Hematopoietic multipotent progenitor cell treated with erythropoietin and hydrocortisone succinate and interleukin-3 and kit ligand, for 4 days (in vitro differentiated cells): ENCODE measurements around the gene TEAD2.

Experiments
- DNase-seq: peaks from one replicate; pipeline ENCODE4 v3.0.0-alpha.2; 2015

Gene TEAD2

DNA sequence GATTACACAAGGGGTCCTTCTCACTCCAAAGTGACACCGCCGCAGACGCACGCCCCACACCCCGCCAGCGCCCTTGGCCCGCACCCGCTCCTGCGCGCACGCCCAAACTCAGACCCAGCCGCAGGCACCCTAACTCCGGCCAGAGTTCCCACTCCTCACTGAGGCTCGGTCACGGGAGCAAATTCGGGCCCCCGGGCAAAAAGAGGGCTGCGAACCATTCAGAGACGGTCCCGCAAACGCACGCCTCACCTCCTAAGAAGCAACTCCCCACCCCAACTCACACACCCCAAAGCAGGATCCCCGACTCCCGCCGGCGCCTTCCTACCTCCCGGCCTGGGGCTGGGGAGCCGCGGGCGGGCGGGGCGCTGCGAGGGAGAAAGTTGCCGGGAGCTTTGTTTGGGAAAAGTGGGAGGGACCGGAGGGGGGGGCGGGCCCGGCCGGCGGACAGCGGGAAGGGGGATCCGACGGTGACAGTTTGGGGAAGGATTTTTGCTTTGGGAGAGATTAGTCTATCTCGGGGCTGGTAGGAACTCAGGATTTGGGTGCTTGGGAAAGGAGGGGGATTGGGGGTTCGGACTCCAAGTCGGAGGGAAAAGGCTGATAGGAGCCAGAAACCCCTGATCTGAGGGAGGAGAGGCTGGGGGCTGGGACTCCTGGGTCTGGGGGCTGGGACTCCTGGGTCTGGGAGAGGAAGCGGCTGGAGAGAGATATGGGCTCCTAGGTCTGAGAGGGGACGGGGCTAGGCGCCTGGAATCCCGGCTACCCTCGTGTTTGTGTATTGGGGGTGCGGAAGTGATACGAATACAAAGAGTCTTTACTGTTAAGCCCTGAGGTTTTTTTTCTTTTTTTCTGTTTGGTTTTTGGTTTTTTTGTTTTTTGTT, at the start of gene TEAD2:
Gene TEAD2, minus strand, starts transcription at position 369 of the 881 bp plus-strand sequence. CDS start 2,341 bp downstream, outside the sequence.
- DNase-seq = no peak

DNA sequence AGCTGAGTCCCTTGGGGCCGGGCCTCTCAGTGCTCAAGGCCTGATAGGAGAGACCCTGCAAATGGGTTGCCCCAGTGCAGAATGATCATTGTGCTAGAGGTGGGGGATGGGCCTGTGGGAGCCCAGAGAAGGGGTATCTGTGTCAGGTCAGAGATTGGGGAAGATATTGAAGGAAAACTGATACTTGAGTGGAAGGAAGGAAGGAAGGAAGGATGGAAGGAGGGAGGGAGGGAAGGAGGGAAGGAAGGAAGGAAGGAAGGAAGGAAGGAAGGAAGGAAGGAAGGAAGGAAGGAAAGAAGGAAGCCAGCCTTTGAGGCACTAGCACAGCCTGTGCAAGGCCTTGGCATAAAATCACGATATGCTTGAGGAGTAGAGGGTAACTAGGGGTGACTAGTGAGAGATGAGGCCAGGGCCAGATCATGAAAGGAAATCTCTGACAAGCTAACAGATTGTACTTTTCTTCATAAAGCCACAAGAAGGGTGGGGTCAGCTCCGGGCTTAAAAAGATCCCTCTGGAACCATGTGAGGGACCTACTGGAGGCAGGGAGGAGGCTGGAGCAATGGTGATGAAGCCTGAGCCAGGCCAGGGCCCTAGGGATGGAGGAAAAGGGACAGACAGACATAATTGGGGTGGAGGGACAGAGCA, 49.6 kb upstream of the TEAD2 start:
- no peak for DNase-seq

DNA sequence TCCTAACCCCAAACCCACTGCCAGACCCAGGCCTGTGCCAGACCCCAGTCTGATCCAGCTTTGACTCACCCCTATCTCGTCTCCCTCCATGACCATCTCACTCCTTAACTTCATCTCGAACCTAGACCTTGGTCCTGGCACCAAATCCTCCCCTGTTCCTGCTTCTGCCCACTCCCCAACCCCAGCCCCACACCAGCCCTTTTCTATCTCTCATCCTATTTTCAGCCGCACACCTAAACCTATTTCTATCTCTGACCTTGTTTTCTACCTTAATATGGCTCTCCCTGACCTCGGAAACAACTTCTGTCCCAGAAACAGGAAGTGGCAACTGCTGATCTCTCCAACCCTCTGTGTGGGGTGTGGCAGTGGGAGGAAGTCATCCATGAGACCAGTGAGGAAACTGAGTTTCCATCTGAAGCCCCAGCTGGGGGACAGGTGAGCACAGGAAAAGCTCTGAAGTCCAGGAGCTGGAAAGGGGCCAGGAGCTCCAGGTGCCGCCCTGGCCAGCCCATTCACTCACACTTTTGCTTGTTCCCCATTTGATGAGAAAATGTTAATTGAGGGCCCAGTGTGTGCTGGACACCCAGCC, 47.3 kb upstream of the TEAD2 start:
- DNase-seq = peak; percentile 74

DNA sequence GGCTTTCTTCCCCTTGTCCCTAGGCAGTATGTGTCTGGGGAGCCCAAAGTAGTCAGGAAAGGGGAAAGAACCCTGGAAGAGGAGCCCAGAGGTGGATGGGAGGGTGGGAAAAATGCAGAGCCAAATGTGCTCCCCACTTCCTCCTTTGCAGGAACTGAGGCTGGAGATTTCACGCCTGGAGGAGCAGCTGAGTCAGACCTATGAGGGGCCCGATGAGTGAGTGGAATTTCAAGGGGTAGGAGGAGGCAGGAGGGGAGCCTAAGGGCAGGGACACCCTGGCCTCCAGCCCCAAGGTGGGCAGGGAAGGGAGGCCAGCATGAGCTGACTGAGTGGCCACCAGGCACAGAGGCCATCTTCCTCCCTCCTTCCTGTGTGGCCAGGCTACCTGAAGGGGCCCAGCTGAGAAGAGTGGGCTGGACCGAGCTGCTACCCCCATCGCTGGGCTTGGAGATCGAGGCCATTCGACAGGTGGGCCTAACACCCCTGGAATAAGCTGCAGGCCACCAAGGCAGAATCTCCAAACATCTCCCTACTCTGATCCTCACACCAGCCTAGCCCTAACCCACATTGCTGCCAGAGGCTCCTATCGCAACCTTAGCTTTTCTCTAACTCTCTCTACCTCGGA, 46.7 kb upstream of the TEAD2 start:
- DNase-seq = no peak

DNA sequence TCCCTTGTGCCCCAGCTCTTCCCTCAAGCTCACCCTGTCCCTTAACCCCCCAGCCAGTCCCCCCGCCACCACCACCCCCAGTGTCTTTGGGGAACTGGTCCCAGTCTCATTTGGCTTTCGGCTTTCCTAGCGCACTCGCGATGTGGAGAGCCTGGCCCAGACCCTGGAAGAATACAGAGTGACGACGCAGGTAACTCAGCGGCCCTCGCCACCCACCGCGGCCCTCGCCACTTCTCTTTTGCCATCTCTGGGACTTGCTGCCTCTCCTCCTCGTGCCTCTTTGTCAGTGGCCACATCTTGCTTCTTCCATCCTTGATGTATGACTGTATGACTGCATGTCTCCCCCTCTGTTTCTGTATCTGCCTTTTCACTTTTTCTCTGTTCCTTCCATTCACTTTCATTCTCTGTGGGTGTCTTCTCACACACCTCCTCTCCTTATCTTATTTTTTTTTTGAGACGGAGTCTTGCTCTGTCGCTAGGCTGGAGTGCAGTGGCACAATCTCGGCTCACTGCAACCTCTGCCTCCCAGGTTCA, 45.3 kb upstream of the TEAD2 start:
- no peak for DNase-seq

DNA sequence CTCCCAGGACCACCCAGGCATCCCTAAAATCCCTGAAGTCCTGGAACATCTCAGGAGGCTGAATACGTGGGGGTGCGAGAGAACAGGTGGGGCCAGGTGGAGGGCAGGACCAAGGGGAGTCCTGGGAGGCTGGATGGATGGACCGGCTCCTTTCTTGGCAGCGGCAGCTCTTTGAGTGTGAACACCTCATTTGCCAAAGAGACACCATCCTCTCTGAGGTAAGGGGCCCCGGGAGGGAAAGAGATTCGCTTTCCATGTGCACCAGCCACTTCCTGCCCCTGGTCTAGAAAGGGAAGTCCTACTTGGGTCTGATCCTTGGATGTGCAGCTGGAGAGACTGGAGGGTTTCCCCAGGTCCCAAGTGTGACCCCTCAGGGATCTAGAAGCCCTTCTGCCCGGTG, 44.9 kb upstream of the TEAD2 start:
- no peak for DNase-seq

DNA sequence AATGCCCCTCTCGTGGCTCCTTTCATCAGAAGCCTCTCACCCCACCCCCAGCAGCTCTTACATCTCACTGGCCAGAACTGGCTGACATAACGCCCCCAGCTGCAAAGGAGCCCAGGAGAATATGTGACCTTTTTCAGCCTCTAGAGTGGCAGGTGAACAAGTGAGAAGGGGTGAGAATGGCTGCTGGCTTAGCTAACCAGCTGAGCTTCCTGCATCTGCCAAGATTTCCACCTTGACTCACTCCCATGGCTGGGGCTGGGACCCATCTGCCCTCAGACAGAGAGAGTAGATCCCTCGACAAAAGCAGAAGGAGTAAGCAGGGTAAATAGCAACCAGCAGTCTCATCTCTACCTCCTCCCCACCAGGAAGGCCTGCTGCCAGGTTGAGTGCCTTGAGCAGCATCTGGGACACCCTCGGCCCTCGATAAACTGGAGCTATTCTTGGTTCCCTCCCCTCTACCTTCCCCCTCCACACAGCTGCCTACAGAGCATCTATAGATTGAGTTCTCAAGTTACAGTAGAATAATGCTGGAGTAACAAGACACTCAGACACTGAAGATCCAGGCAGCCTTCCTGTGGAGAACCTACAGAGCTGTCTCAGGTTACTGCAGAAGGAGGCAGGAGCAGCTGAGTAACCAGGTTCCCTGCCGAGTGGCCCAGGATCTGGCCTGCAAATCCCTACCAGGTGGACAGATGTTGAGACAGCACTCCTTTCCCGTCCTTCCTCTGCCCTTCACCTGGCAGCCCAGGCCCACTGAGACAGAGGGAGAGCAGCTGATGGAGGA, 41.4 kb upstream of the TEAD2 start:
- no peak for DNase-seq

DNA sequence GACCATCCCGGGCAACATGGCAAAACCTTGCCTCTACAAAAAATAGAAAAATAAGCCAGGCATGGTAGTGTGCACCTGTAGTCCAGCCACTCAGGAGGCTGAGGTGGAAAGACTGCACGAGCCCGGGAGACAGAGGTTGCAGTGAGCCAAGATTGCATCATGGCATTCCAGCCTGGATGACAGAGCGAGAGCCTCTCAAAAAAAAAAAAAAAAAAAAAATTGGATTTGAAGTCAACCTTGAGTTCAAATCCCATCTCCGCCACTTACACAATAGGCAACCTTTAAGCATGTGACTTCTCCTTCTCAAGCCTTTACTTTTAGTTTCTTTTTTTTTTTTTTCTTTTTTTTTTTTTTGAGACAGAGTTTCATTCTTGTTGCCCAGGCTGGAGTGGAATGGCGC, 37.8 kb upstream of the TEAD2 start:
- no peak for DNase-seq

DNA sequence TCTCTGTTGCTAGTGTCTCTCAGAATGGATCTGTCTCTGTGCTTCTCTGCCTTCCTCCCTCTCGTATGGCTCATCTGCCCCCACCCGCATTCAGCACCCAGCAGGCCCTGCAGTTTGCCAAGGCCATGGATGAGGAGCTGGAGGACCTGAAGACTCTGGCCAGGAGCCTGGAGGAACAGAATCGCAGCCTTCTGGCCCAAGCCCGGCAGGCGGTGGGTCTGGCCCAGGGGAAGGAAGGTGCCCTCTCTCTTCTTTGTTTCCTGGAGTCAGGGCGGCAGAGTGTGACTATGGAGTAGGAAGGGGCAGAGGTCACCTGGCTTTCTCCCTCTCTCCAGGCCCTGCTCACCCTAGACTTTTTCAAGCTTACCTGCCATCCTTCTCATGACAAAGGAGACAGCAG, 36.7 kb upstream of the TEAD2 start:
- DNase-seq = no peak

DNA sequence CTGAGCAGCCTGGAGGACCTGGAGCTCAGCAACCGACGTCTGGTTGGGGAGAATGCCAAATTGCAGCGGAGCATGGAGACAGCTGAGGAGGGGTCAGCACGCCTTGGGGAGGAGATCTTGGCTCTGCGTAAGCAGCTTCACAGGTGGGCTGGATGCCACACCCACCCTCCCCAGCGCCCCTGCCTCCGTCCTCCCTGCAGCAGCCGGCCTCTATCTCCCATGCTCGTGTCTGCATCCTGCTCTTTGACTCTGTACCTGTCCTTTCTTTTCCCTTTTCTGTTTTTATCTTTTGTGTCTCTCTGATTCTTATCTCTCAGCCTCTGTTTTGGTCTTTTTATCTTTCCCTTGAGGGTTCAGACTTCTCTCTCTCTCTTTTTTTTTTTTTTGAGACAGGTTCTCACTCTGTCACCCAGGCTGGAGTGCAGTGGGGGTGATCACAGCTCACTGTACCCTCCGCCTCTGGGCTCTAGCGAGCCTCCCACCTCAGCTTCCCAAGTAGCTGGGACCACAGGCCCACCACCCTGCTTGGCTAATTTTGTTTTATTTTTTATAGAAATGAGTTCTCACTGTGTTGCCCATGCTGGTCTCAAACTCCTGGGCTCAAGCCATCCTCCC, 35.9 kb upstream of the TEAD2 start:
- DNase-seq = no peak

DNA sequence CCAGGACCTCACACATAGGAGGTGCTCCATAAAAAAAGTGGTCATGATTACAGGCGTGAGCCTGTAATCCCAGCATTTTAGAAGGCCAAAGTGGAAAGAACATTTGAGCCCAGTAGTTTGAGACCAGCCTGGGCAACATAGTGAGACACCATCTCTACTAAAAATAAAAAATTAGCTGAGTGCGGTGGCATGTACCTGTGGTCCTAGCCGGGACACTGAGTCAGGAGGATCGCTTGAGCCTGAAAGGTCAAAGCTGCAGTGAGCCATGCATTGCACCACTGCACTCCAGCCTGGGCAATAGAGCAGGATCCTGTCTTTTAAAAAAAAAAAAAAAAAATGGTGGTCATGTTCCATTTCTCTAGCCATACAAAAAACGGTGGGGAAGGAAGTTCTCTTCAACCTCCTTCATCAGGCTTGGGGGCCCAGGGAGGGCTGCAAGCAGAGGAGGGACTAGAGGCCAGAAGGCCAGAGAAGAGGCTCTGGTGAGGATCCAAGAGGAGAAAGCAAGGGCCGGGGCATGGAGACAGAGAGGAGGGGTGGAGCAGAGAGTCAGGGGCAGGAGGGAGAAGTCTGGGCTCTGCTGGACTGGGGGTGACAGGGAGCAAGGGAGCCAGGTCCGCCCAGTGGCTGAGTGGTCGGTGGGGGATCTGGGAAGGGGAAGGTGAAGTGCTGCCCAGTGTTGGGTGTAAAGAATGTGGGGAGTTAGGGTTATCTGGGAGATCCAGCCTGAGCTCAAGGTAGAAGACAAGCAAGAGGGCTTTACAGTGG, 34.7 kb upstream of the TEAD2 start:
- DNase-seq = no peak

DNA sequence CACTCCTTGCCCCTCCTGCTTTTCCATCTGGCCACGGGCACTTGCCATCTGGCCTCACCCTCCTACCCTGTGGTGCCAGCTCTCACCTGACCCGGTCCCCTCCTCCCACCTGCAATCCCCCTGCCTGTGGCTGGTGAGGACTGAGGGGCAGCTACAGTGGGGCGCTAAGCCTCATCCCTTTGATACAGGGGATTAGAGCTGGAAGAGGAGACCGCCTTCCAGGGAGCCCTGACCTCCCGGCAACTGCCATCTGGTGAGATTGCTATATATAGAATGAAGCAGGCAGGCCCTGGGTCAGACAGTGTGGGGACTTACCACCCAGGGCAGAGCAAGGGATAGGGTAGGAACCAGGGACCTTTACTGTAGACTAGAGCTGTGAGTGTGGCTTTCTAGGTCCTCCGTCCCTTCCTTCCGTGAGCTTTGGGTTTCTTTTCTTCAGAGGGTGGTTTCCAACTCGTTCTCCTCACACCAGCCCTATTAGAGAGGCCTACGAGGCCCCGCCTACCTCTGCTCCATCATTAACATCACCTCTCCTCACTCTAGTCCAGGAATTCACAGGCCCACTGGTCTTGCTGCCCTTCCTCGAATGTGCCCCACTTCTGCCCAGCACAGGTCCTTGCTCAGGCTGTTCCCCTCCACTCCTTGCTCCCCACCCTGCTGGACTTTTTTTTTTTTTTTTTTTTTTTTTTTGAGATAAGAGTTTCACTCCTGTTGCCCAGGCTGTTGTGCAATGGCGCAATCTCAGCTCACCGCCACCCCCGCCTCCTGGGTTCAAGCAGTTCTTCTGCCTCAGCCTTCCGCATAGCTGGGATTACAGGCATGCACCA, 33.6 kb upstream of the TEAD2 start:
- DNase-seq = no peak

DNA sequence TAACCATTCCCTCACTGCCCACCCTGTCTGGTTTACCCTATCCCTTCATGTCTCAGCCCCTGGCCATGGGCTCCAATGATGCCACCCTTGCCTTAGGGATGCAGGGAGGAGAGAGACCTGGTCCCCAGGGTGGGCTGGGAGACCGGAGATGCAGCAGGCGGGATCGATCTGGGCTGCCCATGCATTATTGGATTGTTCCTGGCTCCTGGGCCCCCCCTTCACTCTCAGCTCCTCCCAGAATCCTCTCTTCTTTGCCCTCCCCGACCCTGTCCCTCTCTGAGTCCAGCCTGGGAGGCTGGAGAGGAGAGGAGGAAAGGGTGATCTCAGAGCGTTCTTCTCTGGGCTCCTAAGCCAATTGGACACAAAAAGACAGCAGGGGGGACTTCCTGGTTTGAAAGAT, 31.7 kb upstream of the TEAD2 start:
- DNase-seq = no peak

DNA sequence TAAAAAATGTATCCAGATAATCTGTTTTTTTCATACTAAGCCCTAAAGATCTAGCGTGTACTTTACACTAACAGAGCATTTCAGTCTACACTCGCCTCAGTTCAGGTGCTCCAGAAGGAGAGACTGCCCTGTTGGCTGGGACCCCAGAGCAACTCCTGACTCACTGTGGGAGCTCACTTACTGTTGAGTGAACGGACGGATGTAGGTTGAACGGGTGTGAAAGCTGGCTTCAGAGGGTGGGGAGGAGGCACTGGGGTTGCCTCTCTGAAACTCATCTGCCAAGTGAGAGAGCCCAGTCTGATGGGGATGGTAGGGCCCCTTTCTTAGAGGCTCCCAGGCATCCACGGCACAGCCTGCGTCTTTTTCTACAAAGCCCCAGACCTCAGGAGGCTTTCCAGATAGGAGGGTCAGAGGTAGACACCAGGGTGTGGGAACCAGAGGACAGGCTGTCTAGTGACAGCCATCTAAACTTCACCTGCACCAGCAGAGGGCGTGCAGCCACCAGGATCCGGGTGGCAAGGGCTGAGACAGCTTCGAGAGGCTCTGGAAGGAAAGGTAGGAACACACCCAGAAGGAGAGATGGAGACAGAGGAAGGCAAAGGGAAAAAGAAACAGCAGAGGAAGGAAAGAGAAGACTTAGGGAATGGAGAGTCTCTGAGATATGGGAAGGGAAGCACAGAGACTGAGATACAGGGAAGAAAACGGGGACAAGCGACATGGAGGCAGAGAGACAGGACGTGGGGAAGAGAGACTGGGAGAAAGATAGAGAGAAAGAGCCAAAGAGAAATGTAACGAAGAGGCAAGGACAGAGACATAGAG, 29.6 kb upstream of the TEAD2 start:
- DNase-seq = peak; percentile 88

DNA sequence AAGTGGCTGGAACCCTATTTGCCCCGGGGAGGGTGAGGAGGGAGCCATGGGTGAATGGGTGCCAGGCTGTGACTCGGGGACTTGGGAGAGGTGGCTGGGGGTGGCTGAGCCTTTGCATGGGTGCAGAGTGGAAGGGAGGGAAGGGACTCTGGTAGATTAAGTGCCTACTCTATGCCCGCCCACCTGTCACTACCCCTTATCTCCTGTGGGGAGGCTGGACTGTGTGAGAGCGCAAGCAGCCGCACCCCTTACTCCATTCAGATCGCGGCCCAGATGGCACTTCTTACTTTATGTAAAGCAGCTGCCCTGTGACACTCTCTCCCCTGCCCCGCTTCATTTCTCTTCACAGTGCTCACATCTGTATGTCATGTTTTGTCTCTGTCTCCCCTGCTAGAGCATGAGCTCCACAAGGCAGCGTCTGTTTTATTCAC, 28.7 kb upstream of the TEAD2 start:
- peak; percentile 75 for DNase-seq

DNA sequence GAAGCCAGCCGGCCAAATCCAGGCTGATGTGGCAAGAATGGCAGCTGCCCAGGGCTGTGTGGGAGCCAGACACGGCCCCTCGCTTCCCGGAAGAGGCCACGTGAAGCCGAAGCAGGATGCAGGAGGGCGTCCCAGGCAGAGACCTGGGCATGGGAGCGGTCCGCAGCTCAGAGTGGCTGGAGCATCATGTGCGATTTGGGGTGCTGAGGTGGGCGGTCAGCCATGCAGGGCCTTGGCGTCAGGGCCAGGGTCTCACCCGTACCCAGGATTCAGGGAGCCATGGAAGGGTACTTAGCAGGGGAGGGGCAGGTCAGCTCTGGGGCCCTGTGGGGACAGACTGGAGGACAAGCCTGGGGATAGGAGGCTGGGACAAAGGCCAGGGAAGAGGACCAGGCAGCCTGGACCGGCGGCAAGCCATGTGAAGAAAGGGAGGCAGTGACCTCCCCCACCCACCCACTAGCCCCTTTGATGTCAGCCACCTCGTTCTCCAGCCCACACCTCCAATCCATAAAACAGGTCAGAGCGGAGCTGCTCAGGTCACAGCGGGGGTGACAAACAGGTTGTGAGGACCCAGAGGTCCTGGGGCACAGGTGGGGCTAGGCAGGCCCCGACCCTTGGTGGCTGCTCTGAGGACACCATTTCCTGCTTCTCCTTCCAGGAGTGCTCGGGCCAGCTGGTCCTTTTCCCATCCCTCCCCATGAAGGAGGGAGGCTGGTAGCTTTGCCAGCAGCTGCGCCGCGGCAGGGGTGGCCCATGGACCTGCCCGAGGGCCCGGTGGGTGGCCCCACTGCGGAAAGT, 28.1 kb upstream of the TEAD2 start:
- DNase-seq = no peak

DNA sequence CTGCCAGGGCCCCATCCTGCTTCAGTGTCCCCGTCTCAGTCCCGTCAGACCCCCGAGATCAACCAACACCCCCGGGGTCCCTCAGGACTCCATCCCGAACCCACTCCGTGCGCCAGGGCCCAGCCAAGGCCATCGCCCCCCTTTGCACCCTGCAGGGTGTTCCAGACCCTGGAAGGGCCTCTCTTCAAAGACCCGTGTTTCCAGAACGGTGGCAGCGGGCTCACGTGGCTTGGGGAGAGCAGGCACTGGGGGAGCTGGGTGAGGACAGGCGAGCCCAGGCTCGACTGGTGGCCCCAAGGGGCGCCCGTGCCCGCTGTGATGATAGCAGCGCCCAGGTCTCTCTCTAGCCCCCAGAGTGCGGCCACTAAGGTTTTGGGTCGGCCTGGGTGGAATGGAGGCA, 27.2 kb upstream of the TEAD2 start:
- DNase-seq = no peak

DNA sequence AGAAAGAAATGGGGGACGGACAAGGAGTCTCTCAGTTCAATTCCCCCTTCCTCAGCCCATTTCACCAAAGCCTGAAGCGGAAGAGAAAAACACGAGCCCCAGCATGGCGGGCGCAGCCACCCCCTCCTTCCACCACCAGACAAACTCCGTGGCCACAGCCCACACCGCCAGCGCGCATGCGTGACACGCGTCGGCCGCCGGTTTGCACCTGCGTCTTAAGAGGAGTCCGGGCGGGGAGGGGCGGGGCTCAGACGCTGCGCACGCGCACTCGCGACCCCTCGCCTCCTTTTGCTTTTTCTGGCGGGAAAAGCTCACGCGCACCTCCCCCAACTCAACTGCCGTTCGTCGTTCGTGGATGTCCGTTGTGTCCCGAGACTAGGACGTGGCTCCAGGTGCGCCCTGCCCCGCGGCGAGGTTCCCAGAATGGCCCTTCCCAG, 25.7 kb upstream of the TEAD2 start, which contains the start of gene KASH5:
Gene KASH5, plus strand, starts transcription at position 314 of the 437 bp plus-strand sequence. CDS start 2,635 bp downstream, outside the sequence.
- peak; percentile 90 for DNase-seq
